HEK293T (cell line): ENCODE measurements around the gene SLC6A11.

ENCODE experiments used
- CTCF ChIA-PET: fragments of 350-600 bp; formaldehyde crosslinking; extraction: SDS; loops from one replicate; lab custom pipeline; 2021; ENCODE audit warnings: antibody characterized with exemption, inconsistent platforms; lab: Yijun Ruan, JAX
- POLR2A ChIA-PET: fragments of 350-600 bp; formaldehyde crosslinking; extraction: SDS; loops from one replicate; lab custom pipeline; 2020; ENCODE audit warnings: antibody characterized with exemption, inconsistent platforms; lab: Yijun Ruan, JAX
- DNase-seq: peaks from one replicate; pipeline ENCODE4 v3.0.0; 2012; ENCODE audit warnings: mixed read lengths; ENCODE audit errors: extremely low spot score
- ARNT ChIP-seq: fragments of 450-650 bp; IDR thresholded peaks from 2 replicates; pipeline ENCODE4 v1.6.1; 2017; ENCODE audit warnings: mild to moderate bottlenecking
- BHLHE40 ChIP-seq: fragments of 450-650 bp; IDR thresholded peaks from 2 replicates; pipeline ENCODE4 v1.6.1; 2016; ENCODE audit warnings: mild to moderate bottlenecking, moderate library complexity, borderline replicate concordance
- CTBP1 ChIP-seq: fragments of 450-650 bp; IDR thresholded peaks from 2 replicates; pipeline ENCODE4 v1.6.1; 2016; ENCODE audit warnings: borderline replicate concordance
- ELF4 ChIP-seq: fragments of 450-650 bp; IDR thresholded peaks from 2 replicates; pipeline ENCODE4 v1.6.1; 2017; ENCODE audit warnings: antibody characterized with exemption
- FOXA1 ChIP-seq: fragments of 450-650 bp; IDR thresholded peaks from 2 replicates; pipeline ENCODE4 v1.6.1; 2016; ENCODE audit warnings: mild to moderate bottlenecking
- FOXK2 ChIP-seq: fragments of 450-650 bp; IDR thresholded peaks from 2 replicates; pipeline ENCODE4 v1.6.1; 2016; ENCODE audit warnings: mild to moderate bottlenecking
- FOXM1 ChIP-seq: fragments of 450-650 bp; IDR thresholded peaks from 2 replicates; pipeline ENCODE4 v1.6.1; 2017; ENCODE audit warnings: mild to moderate bottlenecking, borderline replicate concordance
- HDGF ChIP-seq: fragments of 450-650 bp; IDR thresholded peaks from 2 replicates; pipeline ENCODE4 v1.6.1; 2017; ENCODE audit warnings: antibody characterized with exemption, borderline replicate concordance
- L3MBTL2 ChIP-seq: fragments of 450-650 bp; conservative IDR thresholded peaks from 2 replicates; pipeline ENCODE4 v1.6.1; 2016; ENCODE audit warnings: mild to moderate bottlenecking
- LEF1 ChIP-seq: fragments of 450-650 bp; IDR thresholded peaks from 2 replicates; pipeline ENCODE4 v1.6.1; 2017; ENCODE audit warnings: mild to moderate bottlenecking, borderline replicate concordance
- NFRKB ChIP-seq: fragments of 450-650 bp; IDR thresholded peaks from 2 replicates; pipeline ENCODE4 v1.6.1; 2016; ENCODE audit warnings: mild to moderate bottlenecking, moderate library complexity
- SP1 ChIP-seq: fragments of 450-650 bp; IDR thresholded peaks from 2 replicates; pipeline ENCODE4 v1.6.1; 2017
- SUZ12 ChIP-seq: fragments of 450-650 bp; IDR thresholded peaks from 2 replicates; pipeline ENCODE4 v1.6.1; 2016; ENCODE audit warnings: mild to moderate bottlenecking
- TARDBP ChIP-seq: fragments of 450-650 bp; IDR thresholded peaks from 2 replicates; pipeline ENCODE4 v1.6.1; 2016
- ZNF384 ChIP-seq: fragments of 450-650 bp; IDR thresholded peaks from 2 replicates; pipeline ENCODE4 v1.6.1; 2016
- TF ChIP-seq, protein P1 (sequence below): fragments of 450-650 bp; IDR thresholded peaks from 2 replicates; pipeline ENCODE4 v1.6.1; 2016

SLC6A11 gene

DNA sequence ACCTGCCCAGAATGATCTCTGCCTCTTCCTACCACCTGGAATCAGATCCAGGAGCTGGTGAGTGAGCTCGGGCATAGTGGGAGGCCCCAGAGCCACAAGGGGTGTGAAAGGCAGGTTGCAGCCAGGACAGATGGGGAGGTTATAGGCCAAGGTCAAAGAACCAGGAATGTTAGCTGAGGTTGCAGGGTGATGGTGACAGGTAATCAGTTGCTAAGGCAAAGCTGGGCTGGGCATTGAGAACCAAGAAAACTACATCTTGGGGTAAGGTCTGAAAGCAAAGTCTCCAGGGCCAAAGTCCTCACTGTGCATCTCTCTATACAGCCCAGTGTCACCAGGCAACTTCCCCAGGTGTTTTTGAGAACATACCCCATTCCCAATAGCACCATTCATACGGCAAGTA is 38.4 kb upstream of the SLC6A11 start:
- TF ChIP-seq HDGF: no peak
- no peak for TF ChIP-seq L3MBTL2
- no peak for TF ChIP-seq FOXM1
- TF ChIP-seq NFRKB: no peak
- no peak for TF ChIP-seq CTBP1
- TF ChIP-seq, protein P1, sequence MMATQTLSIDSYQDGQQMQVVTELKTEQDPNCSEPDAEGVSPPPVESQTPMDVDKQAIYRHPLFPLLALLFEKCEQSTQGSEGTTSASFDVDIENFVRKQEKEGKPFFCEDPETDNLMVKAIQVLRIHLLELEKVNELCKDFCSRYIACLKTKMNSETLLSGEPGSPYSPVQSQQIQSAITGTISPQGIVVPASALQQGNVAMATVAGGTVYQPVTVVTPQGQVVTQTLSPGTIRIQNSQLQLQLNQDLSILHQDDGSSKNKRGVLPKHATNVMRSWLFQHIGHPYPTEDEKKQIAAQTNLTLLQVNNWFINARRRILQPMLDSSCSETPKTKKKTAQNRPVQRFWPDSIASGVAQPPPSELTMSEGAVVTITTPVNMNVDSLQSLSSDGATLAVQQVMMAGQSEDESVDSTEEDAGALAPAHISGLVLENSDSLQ: no peak
- TF ChIP-seq ELF4: no peak
- TF ChIP-seq LEF1: no peak
- no peak for TF ChIP-seq ZNF384
- no peak for TF ChIP-seq SUZ12
- no peak for TF ChIP-seq SP1
- no peak for TF ChIP-seq TARDBP
- TF ChIP-seq FOXA1: no peak
- TF ChIP-seq ARNT: no peak
- no peak for TF ChIP-seq BHLHE40
- TF ChIP-seq FOXK2: no peak
- ChIA-PET POLR2A (no interaction called here), CTCF (interaction anchor here (0.7 kb wide), 1 partner anchor 255 kb away, joined by 4 read pairs; no protein-coding TSS in a partner anchor)
- no peak for DNase-seq

DNA sequence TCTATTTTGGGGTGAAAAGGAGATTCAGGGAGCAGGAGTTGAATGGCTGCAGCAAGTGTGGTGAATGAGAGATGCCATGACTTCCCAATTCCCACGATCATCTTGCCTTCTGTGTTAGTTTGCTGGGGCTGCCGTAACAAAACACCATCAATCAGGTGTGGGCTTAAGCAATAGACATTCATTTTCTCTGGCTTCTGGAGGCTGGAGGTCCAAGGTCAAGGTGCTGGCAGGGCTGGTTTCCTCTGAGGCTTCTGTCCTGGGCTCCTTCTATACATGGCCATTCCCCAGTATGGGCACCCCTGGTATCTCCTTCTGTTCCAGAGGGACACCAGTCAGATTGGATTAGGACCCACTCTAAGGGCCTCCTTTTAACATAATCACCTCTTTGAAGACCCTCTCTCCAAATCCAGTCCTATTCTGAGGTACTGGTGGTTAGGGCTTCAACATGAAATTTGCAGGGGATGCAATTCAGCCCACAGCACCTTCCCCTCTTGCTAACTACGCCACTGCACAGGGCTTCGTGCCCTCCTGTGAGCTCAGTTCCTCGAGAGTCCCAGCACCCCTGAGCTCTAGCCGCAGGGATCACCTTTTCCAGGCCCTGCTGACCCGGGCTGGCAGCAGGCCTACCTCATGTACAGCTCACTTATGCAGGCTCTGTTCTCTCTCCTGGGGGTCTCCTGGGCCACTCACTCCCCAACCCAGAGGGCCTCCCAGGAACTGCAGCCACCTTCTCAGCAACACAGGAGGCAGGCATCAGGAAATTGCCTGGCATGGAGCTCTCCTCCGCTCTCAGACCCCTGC is 37.3 kb upstream of the SLC6A11 start:
- no peak for DNase-seq
- ChIA-PET POLR2A (no interaction called here), CTCF (no interaction called here)
- TF ChIP-seq, protein P1: no peak
- TF ChIP-seq CTBP1: no peak
- TF ChIP-seq HDGF: no peak
- no peak for TF ChIP-seq ARNT
- TF ChIP-seq FOXA1: no peak
- no peak for TF ChIP-seq ELF4
- TF ChIP-seq LEF1: no peak
- TF ChIP-seq L3MBTL2: no peak
- no peak for TF ChIP-seq FOXK2
- no peak for TF ChIP-seq NFRKB
- TF ChIP-seq TARDBP: no peak
- TF ChIP-seq SP1: no peak
- TF ChIP-seq BHLHE40: no peak
- no peak for TF ChIP-seq SUZ12
- TF ChIP-seq FOXM1: no peak
- no peak for TF ChIP-seq ZNF384

DNA sequence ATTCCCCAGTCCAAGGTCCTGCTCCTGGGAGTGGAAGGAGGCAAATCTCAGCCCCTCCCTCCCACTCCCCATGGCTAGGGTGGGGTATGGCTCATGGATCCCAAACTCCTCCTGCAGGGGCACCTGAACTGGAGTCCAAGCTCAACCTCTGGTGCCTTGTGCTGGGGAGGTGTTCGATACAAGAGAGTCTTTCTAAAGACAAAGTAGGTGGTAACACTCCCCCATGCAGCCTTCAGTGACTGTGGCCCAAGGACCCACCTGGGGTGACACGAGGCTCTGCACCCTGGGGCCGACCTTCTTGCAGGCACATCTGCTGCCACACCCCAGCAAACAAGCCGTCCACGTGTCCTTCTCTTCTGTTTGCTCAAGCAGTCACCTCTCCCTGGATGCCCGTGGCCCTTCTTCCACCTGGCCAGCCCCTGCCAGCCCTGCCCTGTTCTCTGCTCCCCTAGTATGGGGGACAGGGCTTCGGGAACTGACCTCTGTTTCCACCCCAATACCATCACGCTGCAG is 36.7 kb upstream of the SLC6A11 start:
- TF ChIP-seq ELF4 (no peak), LEF1 (no peak), ZNF384 (no peak)
- DNase-seq: no peak
- ChIA-PET POLR2A (no interaction called here), CTCF (no interaction called here)

DNA sequence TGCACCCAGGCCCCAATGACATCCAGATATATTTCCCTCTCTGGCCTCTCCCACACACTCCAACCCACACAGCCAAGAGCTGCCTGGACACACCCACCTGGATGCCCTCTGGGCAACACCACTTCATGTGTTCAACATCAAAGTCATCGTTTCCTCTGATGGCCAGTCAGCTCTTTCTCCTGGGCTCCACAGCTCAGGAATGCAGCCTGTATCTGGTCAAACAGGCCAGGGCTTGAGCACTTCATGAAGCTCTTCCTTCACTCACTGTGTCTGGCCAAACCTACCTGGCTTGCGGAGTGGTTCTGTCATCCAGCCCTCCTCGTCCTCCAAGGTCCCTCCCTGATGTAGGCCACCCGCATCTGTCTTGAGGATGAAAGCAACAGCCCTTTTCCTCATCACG is 35.8 kb upstream of the SLC6A11 start:
- TF ChIP-seq SP1 (no peak), SUZ12 (no peak), CTBP1 (no peak), FOXK2 (no peak), ARNT (no peak), LEF1 (no peak), FOXA1 (no peak), NFRKB (no peak), TARDBP (no peak), ELF4 (no peak), HDGF (no peak), BHLHE40 (no peak), L3MBTL2 (no peak), FOXM1 (no peak), ZNF384 (no peak)
- TF ChIP-seq, protein P1: no peak
- ChIA-PET POLR2A (no interaction called here), CTCF (no interaction called here)
- no peak for DNase-seq

DNA sequence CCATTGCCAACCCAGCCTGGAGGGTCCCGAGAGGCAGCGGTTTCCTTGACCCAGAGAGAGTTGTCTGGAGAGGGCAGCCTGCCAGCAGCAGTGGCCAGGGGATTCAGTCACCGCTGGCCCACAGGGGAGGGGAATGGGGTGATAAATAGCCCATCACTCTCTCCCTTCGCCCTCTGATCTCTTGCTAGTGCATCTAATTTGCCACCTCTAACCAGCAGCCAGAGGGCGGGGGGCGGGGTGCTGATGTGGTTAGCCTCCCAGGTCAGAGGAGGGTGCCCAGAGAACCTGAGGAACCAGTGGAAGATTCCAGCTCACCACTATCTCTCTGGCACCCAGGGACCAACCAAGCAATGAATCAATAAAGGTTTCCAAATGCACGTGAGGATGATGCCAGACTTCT is 35.1 kb upstream of the SLC6A11 start:
- no peak for DNase-seq
- POLR2A ChIA-PET: no interaction called here
- TF ChIP-seq ELF4: no peak
- TF ChIP-seq SP1: no peak
- TF ChIP-seq LEF1: no peak
- TF ChIP-seq, protein P1: no peak
- no peak for TF ChIP-seq FOXM1
- no peak for TF ChIP-seq TARDBP
- no peak for TF ChIP-seq HDGF
- TF ChIP-seq FOXK2: no peak
- TF ChIP-seq CTBP1: no peak
- CTCF ChIA-PET: no interaction called here
